Neural cell (in vitro differentiated cells): ENCODE measurements around the gene SIRPG. TPM values are rescaled to one million over a fixed set of nuclear protein-coding genes. Genes with fewer than 3 reads are reported as not detected.

ENCODE experiments used
- H2AFZ ChIP-seq: fragments of 200-600, 300-800 bp; sonication (generic), shearing (Covaris generic); 2 replicates; pipeline ENCODE4 v1.6.0; 2014; ENCODE audit warnings: low read depth, mild to moderate bottlenecking, antibody characterized with exemption, low read length, moderate library complexity
- H3F3A ChIP-seq: fragments of 200-600 bp; shearing (Covaris generic); 2 replicates; pipeline ENCODE4 v1.6.1; 2016; ENCODE audit warnings: mild to moderate bottlenecking, moderate library complexity, mixed read lengths, antibody characterized with exemption, low read length; ENCODE audit not compliant: insufficient read depth, poor library complexity, severe bottlenecking
- H3K27ac ChIP-seq: fragments of 200-600, 300-800 bp; sonication (generic), shearing (Covaris generic); 2 replicates; pipeline ENCODE4 v1.5.1; 2014; ENCODE audit warnings: mild to moderate bottlenecking, low read length, moderate library complexity
- H3K27me3 ChIP-seq: fragments of 300-800, 200-600 bp; sonication (generic), shearing (Covaris generic); 2 replicates; pipeline ENCODE4 v1.6.0; 2014; ENCODE audit warnings: mild to moderate bottlenecking, low read depth, low read length, moderate library complexity; ENCODE audit not compliant: insufficient read depth
- H3K36me3 ChIP-seq: fragments of 300-800, 200-600 bp; sonication (generic), shearing (Covaris generic); 2 replicates; pipeline ENCODE4 v1.5.1; 2014; ENCODE audit warnings: mild to moderate bottlenecking, antibody characterized with exemption, low read length, moderate library complexity; ENCODE audit not compliant: insufficient read depth
- H3K4me2 ChIP-seq: fragments of 300-800, 200-600 bp; sonication (generic), shearing (Covaris generic); 2 replicates; pipeline ENCODE4 v1.6.0; 2014; ENCODE audit warnings: mild to moderate bottlenecking, low read length
- H3K4me3 ChIP-seq: fragments of 300-800, 200-600 bp; sonication (generic), shearing (Covaris generic); 2 replicates; pipeline ENCODE4 v1.5.1; 2014; ENCODE audit warnings: mild to moderate bottlenecking, low read length, moderate library complexity
- H3K79me2 ChIP-seq: fragments of 200-600 bp; shearing (Covaris generic); replicated peaks from 2 replicates; pipeline ENCODE4 v1.6.0; 2014; ENCODE audit warnings: mild to moderate bottlenecking, low read length, moderate library complexity; ENCODE audit not compliant: insufficient read depth
- H3K9ac ChIP-seq: fragments of 300-800, 200-600 bp; sonication (generic), shearing (Covaris generic); 2 replicates; pipeline ENCODE4 v1.6.1; 2016; ENCODE audit warnings: mild to moderate bottlenecking, low read length, mixed read lengths
- H3K9me2 ChIP-seq: fragments of 200-600 bp; shearing (Covaris generic); 2 replicates; pipeline ENCODE4 v1.6.1; 2016; ENCODE audit warnings: mild to moderate bottlenecking, low read length, mixed read lengths; ENCODE audit not compliant: insufficient read depth
- H3K9me3 ChIP-seq: fragments of 200-600, 300-800 bp; sonication (generic), shearing (Covaris generic); 2 replicates; pipeline ENCODE4 v1.6.1; 2016; ENCODE audit warnings: mild to moderate bottlenecking, mixed run types, low read length, moderate library complexity, mixed read lengths
- H4K20me1 ChIP-seq: fragments of 200-600 bp; shearing (Covaris generic); 2 replicates; pipeline ENCODE4 v1.6.1; 2016; ENCODE audit warnings: mild to moderate bottlenecking, mixed run types; ENCODE audit not compliant: insufficient read depth
- EP300 ChIP-seq: fragments of 450-650 bp; conservative IDR thresholded peaks from 2 replicates; pipeline ENCODE4 v1.6.1; 2014; ENCODE audit warnings: antibody characterized with exemption, mild to moderate bottlenecking, moderate library complexity; ENCODE audit not compliant: poor library complexity, severe bottlenecking
- EZH2 ChIP-seq: fragments of 200-600, 300-800 bp; shearing (Covaris generic), sonication (generic); IDR thresholded peaks from 2 replicates; pipeline ENCODE4 v1.6.1; 2014; ENCODE audit warnings: antibody characterized with exemption, low read length, borderline replicate concordance, mild to moderate bottlenecking; ENCODE audit not compliant: insufficient read depth, poor library complexity, severe bottlenecking
- MXI1 ChIP-seq: fragments of 450-650 bp; conservative IDR thresholded peaks from 2 replicates; pipeline ENCODE4 v1.6.1; 2014; ENCODE audit warnings: antibody characterized with exemption, mild to moderate bottlenecking; ENCODE audit not compliant: poor library complexity, severe bottlenecking
- POLR2AphosphoS5 ChIP-seq: IDR thresholded peaks from 2 replicates; pipeline ENCODE4 v1.6.1; 2012
- RAD21 ChIP-seq: fragments of 450-650 bp; conservative IDR thresholded peaks from 2 replicates; pipeline ENCODE4 v1.6.1; 2014; ENCODE audit warnings: antibody characterized with exemption, mild to moderate bottlenecking, moderate library complexity
- SMC3 ChIP-seq: fragments of 450-650 bp; conservative IDR thresholded peaks from 2 replicates; pipeline ENCODE4 v1.6.1; 2014; ENCODE audit warnings: antibody characterized with exemption, mild to moderate bottlenecking, moderate library complexity; ENCODE audit not compliant: poor library complexity
- TAF1 ChIP-seq: IDR thresholded peaks from 2 replicates; pipeline ENCODE4 v1.6.1; 2012; ENCODE audit warnings: low read depth
- polyA plus RNA-seq: library from polyadenylated mRNA; depleted of rRNA; stranded (reverse); fragments of >200 nt; gene quantifications from 2 replicates; pipeline ENCODE4 v1.2.3, GENCODE V29; 2014
- TF ChIP-seq, protein P1 (sequence below): fragments of 450-650 bp; IDR thresholded peaks from 2 replicates; pipeline ENCODE4 v1.5.1; 2014; ENCODE audit warnings: antibody characterized with exemption, mild to moderate bottlenecking, moderate library complexity; ENCODE audit not compliant: poor library complexity, severe bottlenecking
- TF ChIP-seq, protein P2 (sequence below): IDR thresholded peaks from 2 replicates; pipeline ENCODE4 v1.6.1; 2012; ENCODE audit warnings: borderline replicate concordance

The SIRPG gene
- polyA plus RNA-seq, 1 donor from 2014 or later: not detected

DNA sequence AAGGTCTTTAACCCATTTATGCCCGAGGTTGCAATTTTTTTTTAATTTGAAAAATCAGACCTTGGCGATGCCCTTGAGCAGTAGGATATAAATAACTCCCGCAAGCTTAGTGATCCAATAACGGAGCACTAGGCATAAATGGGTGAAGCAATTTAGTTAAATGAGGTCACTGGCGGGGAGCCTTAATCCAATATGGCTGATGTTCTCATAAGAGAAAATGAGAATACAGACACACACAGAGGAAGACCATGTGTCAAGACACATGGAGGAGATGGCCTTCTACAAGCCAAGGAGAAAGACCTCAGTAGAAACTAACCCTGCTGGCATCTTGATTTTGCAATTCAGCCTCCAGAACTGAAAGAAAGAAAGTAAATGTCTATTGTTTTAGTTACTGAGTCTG, 735 bp downstream of the SIRPG start:
- H3F3A ChIP-seq: no peaks in the 10 kb centered on the region
- TF ChIP-seq, protein P1, sequence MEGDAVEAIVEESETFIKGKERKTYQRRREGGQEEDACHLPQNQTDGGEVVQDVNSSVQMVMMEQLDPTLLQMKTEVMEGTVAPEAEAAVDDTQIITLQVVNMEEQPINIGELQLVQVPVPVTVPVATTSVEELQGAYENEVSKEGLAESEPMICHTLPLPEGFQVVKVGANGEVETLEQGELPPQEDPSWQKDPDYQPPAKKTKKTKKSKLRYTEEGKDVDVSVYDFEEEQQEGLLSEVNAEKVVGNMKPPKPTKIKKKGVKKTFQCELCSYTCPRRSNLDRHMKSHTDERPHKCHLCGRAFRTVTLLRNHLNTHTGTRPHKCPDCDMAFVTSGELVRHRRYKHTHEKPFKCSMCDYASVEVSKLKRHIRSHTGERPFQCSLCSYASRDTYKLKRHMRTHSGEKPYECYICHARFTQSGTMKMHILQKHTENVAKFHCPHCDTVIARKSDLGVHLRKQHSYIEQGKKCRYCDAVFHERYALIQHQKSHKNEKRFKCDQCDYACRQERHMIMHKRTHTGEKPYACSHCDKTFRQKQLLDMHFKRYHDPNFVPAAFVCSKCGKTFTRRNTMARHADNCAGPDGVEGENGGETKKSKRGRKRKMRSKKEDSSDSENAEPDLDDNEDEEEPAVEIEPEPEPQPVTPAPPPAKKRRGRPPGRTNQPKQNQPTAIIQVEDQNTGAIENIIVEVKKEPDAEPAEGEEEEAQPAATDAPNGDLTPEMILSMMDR: no peak
- TF ChIP-seq, protein P2, sequence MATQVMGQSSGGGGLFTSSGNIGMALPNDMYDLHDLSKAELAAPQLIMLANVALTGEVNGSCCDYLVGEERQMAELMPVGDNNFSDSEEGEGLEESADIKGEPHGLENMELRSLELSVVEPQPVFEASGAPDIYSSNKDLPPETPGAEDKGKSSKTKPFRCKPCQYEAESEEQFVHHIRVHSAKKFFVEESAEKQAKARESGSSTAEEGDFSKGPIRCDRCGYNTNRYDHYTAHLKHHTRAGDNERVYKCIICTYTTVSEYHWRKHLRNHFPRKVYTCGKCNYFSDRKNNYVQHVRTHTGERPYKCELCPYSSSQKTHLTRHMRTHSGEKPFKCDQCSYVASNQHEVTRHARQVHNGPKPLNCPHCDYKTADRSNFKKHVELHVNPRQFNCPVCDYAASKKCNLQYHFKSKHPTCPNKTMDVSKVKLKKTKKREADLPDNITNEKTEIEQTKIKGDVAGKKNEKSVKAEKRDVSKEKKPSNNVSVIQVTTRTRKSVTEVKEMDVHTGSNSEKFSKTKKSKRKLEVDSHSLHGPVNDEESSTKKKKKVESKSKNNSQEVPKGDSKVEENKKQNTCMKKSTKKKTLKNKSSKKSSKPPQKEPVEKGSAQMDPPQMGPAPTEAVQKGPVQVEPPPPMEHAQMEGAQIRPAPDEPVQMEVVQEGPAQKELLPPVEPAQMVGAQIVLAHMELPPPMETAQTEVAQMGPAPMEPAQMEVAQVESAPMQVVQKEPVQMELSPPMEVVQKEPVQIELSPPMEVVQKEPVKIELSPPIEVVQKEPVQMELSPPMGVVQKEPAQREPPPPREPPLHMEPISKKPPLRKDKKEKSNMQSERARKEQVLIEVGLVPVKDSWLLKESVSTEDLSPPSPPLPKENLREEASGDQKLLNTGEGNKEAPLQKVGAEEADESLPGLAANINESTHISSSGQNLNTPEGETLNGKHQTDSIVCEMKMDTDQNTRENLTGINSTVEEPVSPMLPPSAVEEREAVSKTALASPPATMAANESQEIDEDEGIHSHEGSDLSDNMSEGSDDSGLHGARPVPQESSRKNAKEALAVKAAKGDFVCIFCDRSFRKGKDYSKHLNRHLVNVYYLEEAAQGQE: no peak
- no peak for TF ChIP-seq EP300
- no peak for TF ChIP-seq TAF1
- no peak for TF ChIP-seq SMC3
- TF ChIP-seq MXI1: no peak
- no peak for TF ChIP-seq EZH2
- TF ChIP-seq RAD21: no peak
- no peak for TF ChIP-seq POLR2AphosphoS5
- H3K9me3 ChIP-seq: no peaks in the 10 kb centered on the region
- H3K27me3 ChIP-seq: no peaks in the 10 kb centered on the region
- H3K27ac ChIP-seq: no peak overlapping the region
- H3K79me2 ChIP-seq: no peaks in the 10 kb centered on the region
- H3K36me3 ChIP-seq: no peaks in the 10 kb centered on the region
- H4K20me1 ChIP-seq: no peaks in the 10 kb centered on the region
- no peak overlapping the region for H3K4me2 ChIP-seq
- no peak overlapping the region for H2AFZ ChIP-seq
- H3K4me3 ChIP-seq: no peak overlapping the region
- H3K9me2 ChIP-seq: no peaks in the 10 kb centered on the region
- H3K9ac ChIP-seq: no peak overlapping the region

DNA sequence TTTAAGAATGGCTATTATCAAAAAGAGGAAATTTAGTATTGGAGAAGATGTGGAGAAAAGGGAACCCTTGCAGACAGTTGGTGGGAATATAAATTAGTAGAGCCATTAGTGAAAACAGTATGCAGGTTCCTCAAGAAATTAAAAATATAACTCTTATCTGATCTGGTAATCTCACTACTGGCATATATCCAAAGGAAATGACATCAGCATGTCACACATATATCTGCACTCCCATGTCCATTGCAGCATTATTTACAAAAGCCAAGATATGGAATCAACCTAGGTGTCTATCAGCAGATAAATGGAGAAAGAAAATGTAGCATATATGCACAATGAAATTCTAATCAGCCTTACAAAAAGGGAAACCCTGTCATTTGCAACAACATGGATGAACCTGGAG, 2.6 kb downstream of the SIRPG start:
- Histone ChIP-seq H3K4me2 (no peak overlapping the region), H2AFZ (no peak overlapping the region), H3K9me2 (no peaks in the 10 kb centered on the region), H3K27me3 (no peaks in the 10 kb centered on the region), H3K4me3 (no peak overlapping the region), H4K20me1 (no peaks in the 10 kb centered on the region), H3F3A (no peaks in the 10 kb centered on the region), H3K79me2 (no peaks in the 10 kb centered on the region), H3K36me3 (no peaks in the 10 kb centered on the region), H3K9ac (no peak overlapping the region), H3K9me3 (no peaks in the 10 kb centered on the region), H3K27ac (no peak overlapping the region)
- TF ChIP-seq, protein P1: no peak
- TF ChIP-seq EP300: no peak
- no peak for TF ChIP-seq EZH2
- TF ChIP-seq, protein P2: no peak
- TF ChIP-seq RAD21: no peak
- TF ChIP-seq SMC3: no peak
- no peak for TF ChIP-seq TAF1
- no peak for TF ChIP-seq MXI1
- TF ChIP-seq POLR2AphosphoS5: no peak
